Breast epithelium (tissue), 3 donors: ENCODE measurements around the gene TP63.

Experiments used
- POLR2AphosphoS5 ChIP-seq, 3 donors: sonication (generic); formaldehyde crosslinking; IDR thresholded peaks; one replicate each; pipeline ENCODE4 v1.6.1; 2017; ENCODE audit warnings: antibody characterized with exemption in 3 of 3
- TF ChIP-seq, protein P1 (sequence below), 3 donors: fragments of 450-650 bp; IDR thresholded peaks; one replicate each; pipeline ENCODE4 v1.5.1; 2016 to 2017; ENCODE audit warnings: antibody characterized with exemption in 3 of 3, mild to moderate bottlenecking in 3 of 3, moderate library complexity in 3 of 3

DNA sequence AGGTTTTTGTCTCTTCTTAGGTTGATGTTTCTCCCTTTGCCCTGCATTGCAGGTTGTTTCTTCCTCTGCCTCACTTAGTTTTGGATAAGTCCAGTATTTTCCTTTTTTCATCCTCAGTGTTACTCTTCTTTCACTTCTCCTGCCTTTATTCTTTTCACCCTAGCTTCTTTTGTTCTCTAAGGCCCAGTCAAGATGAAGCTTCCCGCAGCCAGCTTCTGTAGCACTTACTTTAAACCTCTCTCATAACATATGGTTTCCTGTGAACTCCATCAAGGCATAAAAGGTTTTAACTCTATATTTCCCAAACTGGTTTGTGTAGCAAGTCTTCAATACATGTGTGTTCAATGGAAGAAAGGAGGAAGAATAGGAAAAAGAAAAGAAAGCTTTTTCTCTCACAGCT is 54.1 kb downstream of the TP63 start:
- TF ChIP-seq, protein P1, sequence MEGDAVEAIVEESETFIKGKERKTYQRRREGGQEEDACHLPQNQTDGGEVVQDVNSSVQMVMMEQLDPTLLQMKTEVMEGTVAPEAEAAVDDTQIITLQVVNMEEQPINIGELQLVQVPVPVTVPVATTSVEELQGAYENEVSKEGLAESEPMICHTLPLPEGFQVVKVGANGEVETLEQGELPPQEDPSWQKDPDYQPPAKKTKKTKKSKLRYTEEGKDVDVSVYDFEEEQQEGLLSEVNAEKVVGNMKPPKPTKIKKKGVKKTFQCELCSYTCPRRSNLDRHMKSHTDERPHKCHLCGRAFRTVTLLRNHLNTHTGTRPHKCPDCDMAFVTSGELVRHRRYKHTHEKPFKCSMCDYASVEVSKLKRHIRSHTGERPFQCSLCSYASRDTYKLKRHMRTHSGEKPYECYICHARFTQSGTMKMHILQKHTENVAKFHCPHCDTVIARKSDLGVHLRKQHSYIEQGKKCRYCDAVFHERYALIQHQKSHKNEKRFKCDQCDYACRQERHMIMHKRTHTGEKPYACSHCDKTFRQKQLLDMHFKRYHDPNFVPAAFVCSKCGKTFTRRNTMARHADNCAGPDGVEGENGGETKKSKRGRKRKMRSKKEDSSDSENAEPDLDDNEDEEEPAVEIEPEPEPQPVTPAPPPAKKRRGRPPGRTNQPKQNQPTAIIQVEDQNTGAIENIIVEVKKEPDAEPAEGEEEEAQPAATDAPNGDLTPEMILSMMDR (IDR thresholded peaks at IDR 0.05), result no peak
- TF ChIP-seq POLR2AphosphoS5 (IDR thresholded peaks at IDR 0.05), result no peak
